Fibroblast of peridontal ligament (primary cell): Measurements from ENCODE around the gene IGIP.

Experiments
- DNase-seq: peaks from one replicate; pipeline ENCODE4 v3.0.0-alpha.2; 2010; ENCODE audit errors: extremely low read depth

Gene IGIP

DNA sequence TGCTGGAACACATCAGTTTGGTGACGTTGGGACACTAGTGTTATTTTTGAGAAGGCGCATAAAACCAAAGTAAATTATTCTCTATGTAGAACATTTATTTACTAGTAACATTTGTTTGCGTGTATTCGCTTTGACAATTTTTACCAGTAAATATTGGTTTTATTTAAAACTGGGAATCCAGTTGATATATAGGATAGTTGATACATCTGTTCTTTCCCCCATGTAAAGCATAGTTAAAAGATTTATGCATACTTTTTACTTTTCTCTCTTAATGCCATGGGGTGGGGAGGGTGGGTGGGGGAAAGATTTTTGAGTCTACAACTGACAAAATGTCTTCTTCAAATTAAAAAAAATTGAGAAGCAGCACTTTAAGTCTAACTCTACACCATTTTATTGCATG lies at the start of gene IGIP:
TSS of gene IGIP (plus strand) at position 301 of the 400 bp plus-strand sequence. CDS start 2,540 bp downstream, outside the sequence.
- no peak for DNase-seq

DNA sequence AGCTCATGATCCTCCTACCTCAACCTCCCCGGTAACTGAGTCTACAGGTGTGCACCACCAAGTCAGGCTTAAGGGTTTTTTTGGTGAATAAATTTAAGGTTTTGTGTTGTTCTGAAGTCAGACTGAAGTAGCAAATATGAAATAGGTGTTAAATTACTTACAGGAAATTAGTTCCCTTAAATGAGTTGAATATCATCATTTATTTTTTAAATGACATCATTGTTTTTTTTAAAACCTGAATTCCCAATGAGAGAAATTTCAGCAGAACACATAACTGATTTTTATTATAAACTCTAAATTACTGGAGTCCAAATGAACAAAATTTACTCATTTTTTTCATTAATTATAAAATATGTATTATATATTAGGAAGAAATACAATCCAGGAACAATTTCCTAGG lies 49.6 kb upstream of the IGIP start:
- DNase-seq, result no peak

DNA sequence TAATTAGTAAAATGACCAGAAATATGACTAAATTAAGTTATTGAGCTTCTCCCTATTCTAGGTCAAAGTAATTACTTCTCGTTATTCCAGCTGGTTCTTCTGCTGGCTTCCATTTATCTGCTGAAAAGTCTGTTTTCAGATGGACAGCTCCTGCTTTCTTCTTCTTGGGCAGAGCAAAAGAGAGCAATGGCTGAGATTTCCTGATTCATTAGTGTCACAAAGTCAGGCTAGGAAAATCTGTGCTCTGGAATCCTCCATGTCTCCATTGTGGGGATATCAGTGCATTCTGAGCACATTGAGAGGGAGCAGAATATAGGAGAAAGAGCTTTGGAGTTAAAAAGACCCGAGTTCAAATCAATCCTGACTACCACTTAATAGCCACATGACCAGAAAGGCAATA lies 48.9 kb upstream of the IGIP start:
- peak; percentile 5 for DNase-seq

DNA sequence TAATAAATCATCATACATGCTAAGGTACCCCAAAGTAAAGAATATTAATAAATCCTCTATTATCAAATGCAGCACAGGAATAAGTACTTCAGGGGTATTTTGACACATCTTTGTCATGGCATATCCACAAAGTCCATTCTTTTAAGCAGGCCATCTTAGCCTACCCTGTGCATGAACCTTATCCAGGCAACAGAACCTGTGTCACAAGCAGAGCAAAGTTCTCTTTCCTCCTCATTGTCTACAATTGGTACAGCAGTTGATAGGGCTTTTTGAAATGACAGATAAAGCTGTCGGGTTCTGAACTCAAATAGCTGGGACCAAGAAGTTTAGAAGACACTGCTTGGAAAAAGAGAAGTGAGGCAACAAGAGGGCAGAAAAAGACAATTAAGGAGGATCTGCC lies 42.6 kb upstream of the IGIP start:
- no peak for DNase-seq

DNA sequence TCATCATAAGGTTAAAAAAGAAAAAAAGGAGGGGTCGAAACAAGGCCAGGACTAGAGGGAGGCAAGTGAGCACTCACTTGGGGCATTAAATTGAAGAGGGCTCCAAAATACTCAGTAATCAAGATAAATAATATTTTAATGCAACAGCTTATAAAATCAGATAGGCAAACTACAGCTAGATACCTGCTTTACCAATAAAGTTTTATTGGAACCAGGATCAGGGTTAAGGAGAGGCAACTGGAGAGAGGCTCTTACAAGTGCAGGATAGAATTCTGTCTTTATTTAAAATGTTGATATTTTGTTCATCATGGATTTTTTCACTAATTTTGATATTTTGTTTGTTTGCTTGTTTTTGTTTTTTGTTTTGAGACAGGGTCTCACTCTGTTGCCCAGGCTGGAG lies 42.1 kb upstream of the IGIP start:
- DNase-seq, result no peak

DNA sequence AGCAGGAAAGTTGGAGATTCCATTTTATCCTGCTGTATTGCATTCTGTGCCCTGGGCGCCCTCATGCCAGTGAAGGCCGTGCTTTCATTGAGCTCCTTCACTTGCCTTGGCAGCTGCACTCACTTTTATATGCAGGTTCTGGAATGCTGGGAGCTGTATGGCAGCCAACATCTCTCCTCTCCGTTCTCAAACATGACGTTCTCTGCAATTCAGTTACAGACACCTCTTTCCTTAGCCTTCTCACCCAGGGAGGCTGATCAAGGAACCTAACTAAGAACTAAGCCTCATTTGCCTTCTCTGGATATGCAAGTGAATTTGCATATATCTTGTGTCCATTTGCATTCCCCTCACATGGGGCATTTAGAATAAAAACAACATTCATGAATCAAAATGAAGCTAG lies 41.2 kb upstream of the IGIP start:
- DNase-seq, result no peak

DNA sequence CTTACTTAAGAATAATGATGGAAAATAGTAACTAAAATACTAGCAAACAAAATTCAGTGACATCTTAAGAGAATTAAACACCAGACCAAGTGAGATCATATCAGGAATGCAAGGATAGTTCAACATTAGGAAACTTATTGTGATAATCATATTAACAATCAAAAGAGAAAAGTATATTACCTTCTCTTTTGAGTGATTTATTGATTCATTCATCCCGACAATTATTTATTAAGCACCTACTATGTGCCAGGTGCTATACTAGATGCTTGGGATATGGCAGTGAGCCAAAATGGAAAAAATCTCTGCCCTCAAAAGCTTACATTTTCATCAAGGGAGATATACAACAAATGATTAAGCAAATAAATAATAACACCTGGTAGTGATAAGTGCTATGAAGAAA lies 35.5 kb upstream of the IGIP start:
- DNase-seq, result no peak

DNA sequence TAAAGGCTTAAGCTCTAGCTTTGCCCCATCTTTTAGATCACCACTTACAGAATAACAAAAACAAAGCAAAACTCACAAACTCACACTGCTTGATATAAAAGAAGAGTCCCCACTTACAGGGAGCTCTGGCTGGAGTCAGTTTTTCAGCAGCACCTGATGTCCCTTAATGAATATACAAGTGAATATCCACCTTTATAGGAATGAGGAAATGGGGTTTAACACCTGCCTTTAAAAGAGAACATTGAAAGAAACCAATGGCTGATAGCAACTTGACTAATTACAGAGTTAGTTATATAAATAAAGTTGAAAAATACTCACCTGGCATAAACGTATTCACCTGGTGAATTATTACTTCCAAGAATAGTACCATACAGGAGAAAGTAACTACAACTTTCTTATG lies 32.6 kb upstream of the IGIP start:
- no peak for DNase-seq

DNA sequence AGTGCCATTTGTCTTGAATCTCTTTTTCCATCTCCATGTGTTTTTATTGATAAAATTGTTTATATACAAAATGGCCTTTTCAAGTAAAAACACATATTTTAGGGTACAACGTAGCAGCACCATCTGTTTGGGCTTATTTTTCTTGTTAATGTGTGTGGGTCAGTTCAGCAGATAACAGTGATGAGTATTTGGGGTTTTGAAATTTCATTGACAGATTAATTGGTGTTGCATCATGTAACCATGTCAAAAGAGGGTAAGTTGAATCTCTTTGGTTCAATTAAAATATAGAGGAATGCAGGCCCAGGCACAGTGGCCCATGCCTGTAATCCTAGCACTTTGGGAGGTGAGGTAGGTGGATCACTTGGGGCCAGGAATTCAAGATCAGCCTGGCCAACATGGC lies 31.9 kb upstream of the IGIP start:
- no peak for DNase-seq

DNA sequence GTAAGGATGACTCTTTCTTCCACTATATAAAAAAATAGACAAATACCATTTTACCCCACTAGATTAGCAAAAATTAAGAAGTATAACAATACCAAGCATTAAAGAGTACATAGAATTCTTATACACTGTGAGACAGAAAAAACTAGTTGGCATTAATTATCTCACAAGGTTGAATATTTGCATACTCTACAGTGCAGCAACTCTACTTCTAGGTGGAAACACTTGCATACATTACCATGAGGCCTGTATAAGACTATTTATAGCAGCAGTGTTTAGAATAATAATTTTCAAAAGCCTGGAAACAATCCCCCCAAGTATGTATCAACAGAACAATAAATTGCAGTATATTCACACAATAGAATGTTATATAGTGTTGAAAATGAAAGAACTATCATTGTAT lies 30.8 kb upstream of the IGIP start:
- DNase-seq, result no peak

DNA sequence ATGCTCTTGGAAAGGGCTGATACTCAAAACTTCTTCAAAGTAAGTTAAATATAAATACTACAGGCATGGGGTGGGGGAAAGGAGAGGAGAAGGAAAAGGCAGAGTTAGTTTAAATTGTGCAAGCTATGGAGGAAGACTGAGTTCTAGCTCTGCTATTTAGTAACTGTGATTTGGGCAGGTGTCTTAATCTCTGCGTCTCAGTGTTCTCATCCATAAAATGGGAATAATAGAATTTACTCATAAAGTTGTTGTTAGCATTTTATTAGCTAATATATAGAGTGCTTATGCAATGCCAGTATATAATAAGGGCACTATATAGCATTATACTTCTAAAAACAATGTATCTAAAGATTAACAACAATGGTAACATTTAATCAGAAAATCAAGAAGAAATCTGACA lies 24.6 kb upstream of the IGIP start:
- DNase-seq, result no peak

DNA sequence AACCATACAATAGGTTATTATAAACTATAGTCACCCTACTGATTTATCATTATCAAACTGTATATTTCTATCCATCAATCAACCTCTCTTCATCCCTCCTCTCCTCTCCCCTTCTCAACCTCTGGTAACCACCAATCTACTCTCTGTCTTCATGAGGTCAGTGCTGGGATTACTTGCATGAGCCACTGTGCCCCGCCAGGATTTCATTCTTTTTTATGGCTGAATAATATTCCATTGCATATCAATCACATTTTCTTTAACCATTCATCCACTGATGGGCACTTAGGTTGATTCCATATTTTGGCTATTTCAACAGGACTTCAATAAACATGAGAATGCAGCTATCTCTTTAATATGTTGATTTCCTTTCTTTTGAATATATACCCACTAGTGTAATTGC lies 22.6 kb upstream of the IGIP start:
- DNase-seq, result no peak

DNA sequence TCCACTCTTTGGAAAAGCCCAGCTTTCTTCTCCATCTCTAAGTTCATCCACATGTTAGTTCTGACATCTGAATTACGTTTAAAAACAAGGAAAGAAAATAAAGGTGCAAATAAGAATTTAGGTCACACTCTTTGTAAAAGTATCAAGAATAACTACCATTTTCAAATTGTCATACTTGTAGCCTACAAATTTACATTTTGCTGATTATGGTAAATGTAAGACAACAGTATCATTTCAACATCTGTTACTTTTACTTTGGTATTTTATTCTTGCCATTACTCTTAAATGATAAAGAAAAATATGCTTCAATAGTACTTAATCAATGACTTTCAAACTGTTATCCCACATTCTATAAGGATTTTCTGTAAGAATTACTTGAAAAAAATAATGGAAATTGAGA lies 21.6 kb upstream of the IGIP start:
- DNase-seq, result no peak

DNA sequence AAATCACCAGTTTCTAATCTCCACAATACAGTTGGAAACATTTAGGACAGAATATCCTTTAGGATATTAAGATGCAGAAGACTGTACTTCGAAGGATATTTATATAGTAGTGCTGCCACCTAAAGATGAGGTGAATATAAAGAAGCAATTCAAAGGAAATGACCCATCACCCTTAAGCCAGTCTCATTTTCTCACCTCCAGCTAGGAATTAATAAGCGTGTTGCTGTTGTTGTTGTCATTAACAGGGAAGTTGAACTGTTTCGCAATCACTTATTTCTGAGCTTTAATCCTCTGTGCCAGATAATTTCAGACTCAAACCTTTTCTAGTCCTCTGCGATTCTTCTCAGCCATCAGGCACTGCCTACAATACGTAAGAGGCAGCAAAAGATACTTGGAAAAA lies 19.6 kb upstream of the IGIP start:
- no peak for DNase-seq

DNA sequence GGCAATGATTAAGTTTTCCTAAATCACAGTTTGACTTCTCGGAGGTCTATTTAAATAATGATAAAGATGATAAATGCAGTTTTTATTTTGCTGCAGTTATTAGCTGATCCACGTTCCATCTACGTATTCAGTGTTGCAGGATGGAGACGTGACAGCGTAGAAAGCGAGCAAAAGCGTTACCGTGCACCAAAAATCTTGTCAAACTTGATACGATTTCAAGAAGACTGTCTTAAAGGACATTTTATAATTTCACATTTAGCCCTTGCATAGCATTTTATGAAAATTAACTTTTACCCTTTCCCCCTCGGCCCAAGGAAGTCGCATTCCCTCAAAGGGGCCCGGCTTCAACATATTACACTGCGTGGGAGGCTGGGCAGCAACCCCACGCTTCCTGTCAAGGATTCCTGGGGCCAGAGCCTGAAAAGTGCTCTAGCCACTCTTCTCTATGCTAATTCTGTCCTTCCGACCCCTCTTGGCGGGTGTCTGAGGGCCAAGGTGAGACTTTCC lies 18.9 kb upstream of the IGIP start:
- DNase-seq, result no peak

DNA sequence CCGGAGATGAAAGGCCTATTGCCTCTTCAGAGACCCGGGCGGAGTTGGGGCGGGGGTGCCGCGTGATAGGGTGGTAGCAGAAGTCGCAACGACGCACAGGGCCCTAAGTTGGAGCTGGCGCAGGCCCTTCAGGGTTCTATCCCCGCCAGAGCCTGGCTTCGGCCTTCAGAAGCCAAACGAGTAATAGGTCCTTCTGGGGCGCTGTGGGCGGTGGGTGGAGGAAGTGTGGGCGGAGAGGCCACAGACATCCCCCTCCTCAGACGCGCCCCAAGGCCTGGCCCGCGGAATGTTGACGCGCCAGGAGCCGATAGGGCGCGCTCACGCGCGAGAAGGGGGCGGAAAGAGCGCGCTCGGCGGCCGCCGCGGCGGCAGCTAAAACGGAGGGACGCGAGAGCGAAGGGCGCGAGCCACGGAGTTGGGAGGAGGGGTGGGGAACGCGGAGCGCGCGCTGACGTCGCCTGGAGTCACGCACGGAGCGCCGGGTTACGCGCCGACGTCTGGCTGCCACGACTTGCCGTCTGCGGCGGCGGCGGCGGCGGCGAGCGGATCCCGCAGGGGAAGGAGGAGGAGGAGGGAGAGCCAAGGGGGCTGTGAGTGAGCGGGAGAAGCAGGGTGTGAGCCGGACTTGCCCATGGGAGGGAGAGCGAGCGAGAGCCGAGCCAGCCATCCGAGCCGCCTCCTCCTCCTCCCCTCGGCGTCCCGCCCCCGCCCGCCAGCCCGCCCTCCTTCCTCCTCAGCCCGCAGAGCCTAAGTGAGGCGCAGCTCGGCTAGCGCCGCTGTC lies 18.2 kb upstream of the IGIP start:
- DNase-seq, result peak; percentile 92

DNA sequence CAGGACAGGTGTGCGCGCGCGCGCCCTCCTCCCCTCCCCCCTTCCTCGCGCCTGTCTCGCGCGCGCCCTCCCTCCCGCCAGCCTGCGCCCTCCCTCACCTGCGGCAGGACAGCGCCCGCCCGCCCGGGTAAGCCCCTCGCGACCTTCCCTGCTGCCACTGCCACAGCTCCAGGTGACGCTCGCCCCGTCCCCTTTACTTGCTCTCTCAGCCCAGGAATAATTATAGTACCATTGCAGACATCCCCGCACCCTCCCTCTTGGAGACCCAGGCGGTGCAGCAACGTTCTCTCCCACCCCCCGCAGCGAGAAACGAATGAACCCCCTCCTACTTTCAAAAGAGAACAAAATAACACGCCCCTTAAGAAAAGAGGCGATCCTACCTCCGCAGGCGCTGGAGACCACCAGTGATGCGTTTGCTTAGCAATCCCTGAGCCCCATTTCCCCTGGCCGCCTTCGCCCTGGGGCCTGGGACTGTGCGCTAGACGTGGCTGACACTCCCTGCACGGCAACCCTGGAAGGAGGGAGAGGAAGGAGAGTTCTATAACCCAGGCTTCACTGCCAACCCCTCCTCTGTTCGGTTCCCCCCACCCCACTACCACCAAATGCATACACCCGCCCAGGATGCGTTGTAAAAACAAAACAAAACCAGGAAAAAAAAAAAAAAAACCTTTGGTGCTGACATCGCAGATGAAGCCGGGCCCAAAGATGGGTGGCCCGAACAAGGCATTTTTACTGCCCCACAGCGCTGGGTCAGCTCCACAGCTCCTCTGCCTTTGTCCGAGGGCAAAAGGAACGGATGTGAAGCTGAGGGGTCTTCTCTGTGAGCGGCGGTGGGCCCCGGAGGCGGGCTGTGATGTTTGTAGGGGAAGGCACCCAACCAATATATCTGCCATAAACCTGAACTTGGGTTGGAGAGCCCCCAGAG lies 17.4 kb upstream of the IGIP start:
- DNase-seq, result no peak

DNA sequence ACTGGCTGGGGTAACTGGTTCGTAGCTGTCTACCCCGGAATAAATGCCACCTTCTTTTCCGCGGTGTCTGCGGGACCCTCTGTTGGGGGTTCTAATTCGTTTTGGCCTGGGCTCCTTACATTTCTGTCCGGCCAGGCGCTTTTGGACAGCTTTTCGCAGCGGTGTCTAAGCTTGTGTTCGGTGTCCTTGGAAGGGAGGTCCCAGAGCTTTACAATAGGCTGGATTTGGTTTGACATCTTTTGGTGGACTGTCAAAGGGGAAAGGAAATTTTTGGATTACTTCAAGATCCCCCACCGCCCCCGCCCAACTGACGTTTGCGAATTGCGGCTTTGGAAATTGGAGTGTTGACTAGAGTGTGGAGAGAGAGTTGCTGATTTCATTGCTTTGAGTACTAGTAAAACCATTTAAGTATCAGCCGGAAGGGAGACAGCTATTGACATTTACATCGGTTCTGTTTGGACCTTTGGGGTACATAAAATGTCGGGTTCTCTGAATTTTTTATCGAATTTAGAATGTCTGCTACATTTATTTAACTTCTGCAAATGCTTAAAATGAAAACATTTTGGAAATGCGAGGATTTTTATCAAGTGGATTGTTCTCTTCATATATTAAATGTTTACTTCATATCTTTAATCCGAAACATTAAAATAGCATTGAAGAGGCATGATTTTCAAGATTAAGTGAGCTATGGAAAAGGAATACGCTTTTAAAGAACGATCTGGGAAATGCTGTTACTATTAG lies 16.5 kb upstream of the IGIP start:
- peak; percentile 46 for DNase-seq

DNA sequence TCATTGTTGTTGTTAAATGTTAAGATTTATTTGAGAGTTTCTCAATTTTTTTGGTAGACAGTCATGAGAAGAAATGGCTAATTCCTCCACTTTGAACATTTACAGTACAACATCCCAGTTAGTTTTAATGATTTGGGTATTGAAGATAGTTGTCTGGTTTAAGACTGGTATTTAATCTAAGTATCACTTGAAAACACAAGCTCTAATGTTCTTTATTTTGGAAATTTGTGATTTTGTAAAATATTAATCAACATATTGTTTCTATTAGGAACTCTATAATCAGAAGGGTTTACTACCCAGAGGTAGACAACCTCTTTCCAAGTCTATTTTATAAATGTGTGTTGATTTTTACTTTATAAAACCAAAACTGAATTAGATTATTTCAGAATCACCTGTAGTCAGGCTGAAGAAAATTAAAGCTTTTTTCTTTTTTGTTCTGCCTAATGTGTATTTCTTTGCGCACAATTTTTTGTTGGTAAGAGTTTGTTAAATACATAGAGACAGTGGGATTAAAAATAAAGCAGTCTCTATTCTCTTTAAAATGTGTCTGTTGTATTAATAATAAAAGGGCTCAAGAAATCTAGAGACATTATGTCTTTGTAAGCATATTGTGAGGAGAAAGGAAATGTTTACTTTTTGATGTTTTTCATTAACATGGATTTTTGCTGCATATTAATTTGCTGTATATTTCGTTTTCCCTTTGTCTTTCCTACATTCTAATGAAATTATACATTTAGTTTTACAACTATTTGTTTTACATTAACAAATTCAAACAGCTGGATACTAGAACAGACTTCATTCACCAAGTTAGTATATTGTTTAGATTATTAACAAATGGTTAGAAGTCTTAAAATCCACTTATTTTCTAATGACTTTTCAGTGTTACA lies 15.7 kb upstream of the IGIP start:
- no peak for DNase-seq

DNA sequence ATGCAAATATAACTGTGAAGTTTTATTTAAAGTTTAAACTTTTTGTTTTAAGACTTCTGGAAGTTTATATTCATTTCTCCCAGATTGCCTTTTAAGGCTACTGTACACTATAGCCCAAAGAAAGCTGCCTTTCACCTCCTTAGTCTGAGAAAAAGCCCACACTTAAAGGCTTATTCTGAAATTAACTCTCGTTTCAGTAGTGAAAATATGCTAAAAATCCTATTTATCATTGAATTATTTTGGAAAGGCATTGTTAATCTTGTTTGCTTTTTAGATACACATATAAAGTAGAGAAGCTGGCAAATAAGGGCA lies 15.1 kb upstream of the IGIP start:
- DNase-seq, result no peak
